DND-41 (cell line): Measurements from ENCODE around the gene SNX27.
A peak's percentile ranks its signal among the peaks of the same experiment; 100 is the strongest.

Experiments used
- ATAC-seq: fragments of 200-7000 bp; cut with Tn5 transposase; 3 replicates; pipeline ENCODE4 v1.9.1; 2021; ENCODE audit warnings: low read depth; ENCODE audit not compliant: insufficient read depth
- DNase-seq: peaks from one replicate; pipeline ENCODE4 v3.0.0-alpha.2; 2020
- H2AFZ ChIP-seq: 2 replicates; pipeline ENCODE4 v1.6.0; 2012; ENCODE audit warnings: low read depth, low read length
- H3K27ac ChIP-seq: 2 replicates; pipeline ENCODE4 v1.5.1; 2012; ENCODE audit warnings: low read length, inconsistent platforms
- H3K27me3 ChIP-seq: fragments of 200-600 bp; sonication (generic); 2 replicates; pipeline ENCODE4 v1.6.0; 2012; ENCODE audit warnings: low read length, mild to moderate bottlenecking, inconsistent platforms; ENCODE audit not compliant: insufficient read depth, poor library complexity
- H3K36me3 ChIP-seq: 2 replicates; pipeline ENCODE4 v1.5.1; 2012; ENCODE audit warnings: low read length, inconsistent platforms; ENCODE audit not compliant: insufficient read depth
- H3K4me1 ChIP-seq: 2 replicates; pipeline ENCODE4 v1.5.1; 2012; ENCODE audit warnings: mild to moderate bottlenecking, low read length; ENCODE audit not compliant: insufficient read depth
- H3K4me2 ChIP-seq: 2 replicates; pipeline ENCODE4 v1.6.0; 2012; ENCODE audit warnings: mild to moderate bottlenecking, moderate library complexity, low read length, inconsistent platforms; ENCODE audit not compliant: insufficient read depth
- H3K4me3 ChIP-seq, 2 experiments: fragments of 200-600 bp in 1 of 2; shearing (Covaris generic) in 1 of 2; 2 replicates each; pipeline ENCODE4 v1.5.1; 2012 to 2016; ENCODE audit warnings: inconsistent platforms in 2 of 2, low read length in 2 of 2, mild to moderate bottlenecking in 2 of 2, low read depth in 1 of 2, moderate library complexity in 1 of 2
- H3K79me2 ChIP-seq: 2 replicates; pipeline ENCODE4 v1.6.0; 2012; ENCODE audit warnings: low read length, inconsistent platforms; ENCODE audit not compliant: insufficient read depth
- H3K9ac ChIP-seq: 2 replicates; pipeline ENCODE4 v1.6.0; 2012; ENCODE audit warnings: low read depth, mild to moderate bottlenecking, inconsistent platforms, low read length, moderate library complexity
- H3K9me3 ChIP-seq: 2 replicates; pipeline ENCODE4 v1.5.1; 2012; ENCODE audit warnings: low read length, moderate library complexity, mild to moderate bottlenecking, inconsistent platforms; ENCODE audit not compliant: insufficient read depth, severe bottlenecking
- H4K20me1 ChIP-seq: 2 replicates; pipeline ENCODE4 v1.6.0; 2012; ENCODE audit warnings: low read length; ENCODE audit not compliant: insufficient read depth
- CTCF ChIP-seq: IDR thresholded peaks from 2 replicates; pipeline ENCODE4 v1.5.1; 2012; ENCODE audit warnings: borderline replicate concordance, low read length, moderate library complexity, mild to moderate bottlenecking; ENCODE audit not compliant: poor library complexity, severe bottlenecking; ENCODE audit errors: extremely low read depth
- EZH2 ChIP-seq: IDR thresholded peaks from 3 replicates; pipeline ENCODE4 v1.6.1; 2012; ENCODE audit warnings: borderline replicate concordance, low read depth, mild to moderate bottlenecking, moderate library complexity, low read length, inconsistent platforms; ENCODE audit not compliant: severe bottlenecking

SNX27 gene

GRCh38 chr1:151720554-151720953 is 108.7 kb downstream of the SNX27 start:
- H2AFZ ChIP-seq: no peak overlapping the region
- ATAC-seq: 0 out of 3 replicates have a peak, but pooled peaks have one; percentile 18
- H3K27ac ChIP-seq: no peak overlapping the region
- H3K4me2 ChIP-seq: peak overlapping the region; percentile 52; the same call in 1 of the 2 replicates
- H3K79me2 ChIP-seq: no peaks in the 10 kb centered on the region
- H4K20me1 ChIP-seq: no peaks in the 10 kb centered on the region
- peaks cover 28% of the 10 kb centered on the region for H3K27me3 ChIP-seq
- no peak overlapping the region for H3K4me3 ChIP-seq
- DNase-seq: no peak
- H3K9ac ChIP-seq: no peak overlapping the region
- no peaks in the 10 kb centered on the region for H3K9me3 ChIP-seq
- TF ChIP-seq EZH2: no peak
- no peak for TF ChIP-seq CTCF
- peaks cover 7% of the 10 kb centered on the region for H3K4me1 ChIP-seq
- no peaks in the 10 kb centered on the region for H3K36me3 ChIP-seq

GRCh38 chr1:151720974-151721787 is 109.3 kb downstream of the SNX27 start, which contains the start of gene RIIAD1:
Gene RIIAD1 (plus strand): TSS chr1:151721522. CDS start chr1:151721537, 15 bp downstream.
- Histone ChIP-seq H3K36me3 (no peaks in the 10 kb centered on the region), H3K27me3 (peaks cover 31% of the 10 kb centered on the region), H3K4me1 (peaks cover 7% of the 10 kb centered on the region), H3K27ac (no peak within 1 kb of the TSS), H3K4me2 (peak within 1 kb of the TSS; percentile 52), H3K79me2 (no peaks in the 10 kb centered on the region), H2AFZ (no peak within 1 kb of the TSS), H3K9me3 (no peaks in the 10 kb centered on the region), H4K20me1 (no peaks in the 10 kb centered on the region), H3K9ac (no peak within 1 kb of the TSS), H3K4me3 (0 out of 4 replicates have a peak within 1 kb of the TSS, but pooled peaks of 1 of the 2 experiments have one; percentile 26)
- peak; percentile 44 for DNase-seq
- TF ChIP-seq CTCF (no peak), EZH2 (no peak)
- peak; percentile 90 for ATAC-seq

GRCh38 chr1:151721788-151722510 is 110.1 kb downstream of the SNX27 start:
- H2AFZ ChIP-seq: no peak overlapping the region

More at GRCh38 chr1:151721788-151722510, 110.1 kb downstream of the SNX27 start:
- Histone ChIP-seq H3K27me3 (peaks cover 31% of the 10 kb centered on the region), H3K9ac (no peak overlapping the region), H3K4me3 (0 out of 4 replicates have a peak overlapping the region, but pooled peaks of 1 of the 2 experiments have one; percentile 26), H4K20me1 (no peaks in the 10 kb centered on the region), H3K36me3 (no peaks in the 10 kb centered on the region), H3K79me2 (no peaks in the 10 kb centered on the region), H3K4me2 (peak overlapping the region; percentile 52), H3K9me3 (no peaks in the 10 kb centered on the region), H3K27ac (no peak overlapping the region), H3K4me1 (peaks cover 7% of the 10 kb centered on the region)
- ATAC-seq (no peak), DNase-seq (no peak)
- TF ChIP-seq CTCF (no peak), EZH2 (no peak)
